DLD1 (cell line): ENCODE results near the gene POU2AF2.

Source experiments
- in situ Hi-C: cut with HindIII; loops from 2 replicates; pipeline ENCODE4 v1.10.0; 2017; ENCODE audit warnings: low sequenced_read_pairs

POU2AF2 gene

GRCh38 chr11:111327908-111328624 lies 82.5 kb downstream of the POU2AF2 start:
- in situ Hi-C loops: no loop called here

- in situ Hi-C loops: no loop called here
Measured at GRCh38 chr11:111329306-111330204, 84.0 kb downstream of the POU2AF2 start.

- in situ Hi-C loops: no loop called here
Measured at GRCh38 chr11:111330234-111330893, 84.8 kb downstream of the POU2AF2 start.

- in situ Hi-C loops: no loop called here
Measured at GRCh38 chr11:111331711-111332479, 86.4 kb downstream of the POU2AF2 start.

- in situ Hi-C loops: no loop called here
Measured at GRCh38 chr11:111334532-111335502, 89.3 kb downstream of the POU2AF2 start.

- in situ Hi-C loops: no loop called here
Measured at GRCh38 chr11:111335549-111335948, 90.0 kb downstream of the POU2AF2 start.
